IPS-18c (cell line): ENCODE measurements around the gene LARGE1.

Experiments
- H3K4me3 ChIP-seq: 2 replicates; pipeline ENCODE4 v1.7.0; 2013; ENCODE audit warnings: low read depth, mild to moderate bottlenecking, low read length, moderate library complexity; ENCODE audit not compliant: insufficient read depth
- H3K9me3 ChIP-seq: one replicate; pipeline ENCODE4 v1.6.1; 2013; ENCODE audit warnings: mild to moderate bottlenecking, low read length, moderate library complexity; ENCODE audit not compliant: control insufficient read depth, insufficient read depth

The LARGE1 gene

DNA sequence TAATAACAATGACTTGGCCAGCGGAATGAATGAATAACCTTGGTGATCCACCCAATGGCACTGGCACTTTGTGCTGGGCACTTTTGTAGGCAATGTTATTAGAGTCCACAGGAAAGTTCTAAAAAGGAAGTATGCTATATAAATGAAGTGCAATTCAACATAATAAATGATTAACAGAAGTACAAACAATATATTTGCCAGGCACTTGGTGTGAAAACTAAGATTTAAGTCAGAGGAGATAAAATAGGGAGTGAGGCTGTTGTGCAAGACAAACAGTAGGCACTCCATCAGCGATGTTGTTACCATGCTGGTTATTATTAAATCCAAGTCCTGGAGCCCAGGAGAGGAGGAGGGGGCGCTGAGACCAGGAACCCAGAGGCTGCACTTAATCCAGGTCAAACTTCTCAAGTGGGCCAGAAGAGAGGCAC is 173.8 kb downstream of the LARGE1 start:
- H3K4me3 ChIP-seq, result no peak overlapping the region

DNA sequence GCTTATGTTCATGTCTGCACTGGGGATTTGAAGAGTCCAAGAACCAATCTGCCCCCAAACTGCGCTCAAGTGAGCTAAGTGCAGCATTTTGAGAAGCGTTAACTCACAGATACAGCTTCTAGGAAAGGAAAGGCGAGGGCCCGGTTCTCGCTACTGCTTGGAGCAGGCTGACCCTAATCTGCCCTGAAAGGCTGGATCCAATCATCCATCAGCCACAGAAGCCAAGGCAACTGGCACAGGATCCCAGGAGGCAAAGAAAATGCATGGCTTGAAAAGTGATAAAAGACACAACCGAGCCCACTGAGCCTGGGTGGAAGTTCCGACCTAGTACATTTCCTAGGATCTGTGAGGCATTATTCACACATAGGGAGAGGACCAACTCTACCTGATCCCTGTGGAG is 174.8 kb downstream of the LARGE1 start:
- H3K9me3 ChIP-seq, result peaks cover 5% of the 10 kb centered on the region

More for the DNA sequence above, 173.8 kb downstream of the LARGE1 start:
- H3K9me3 ChIP-seq, result peaks cover 5% of the 10 kb centered on the region

DNA sequence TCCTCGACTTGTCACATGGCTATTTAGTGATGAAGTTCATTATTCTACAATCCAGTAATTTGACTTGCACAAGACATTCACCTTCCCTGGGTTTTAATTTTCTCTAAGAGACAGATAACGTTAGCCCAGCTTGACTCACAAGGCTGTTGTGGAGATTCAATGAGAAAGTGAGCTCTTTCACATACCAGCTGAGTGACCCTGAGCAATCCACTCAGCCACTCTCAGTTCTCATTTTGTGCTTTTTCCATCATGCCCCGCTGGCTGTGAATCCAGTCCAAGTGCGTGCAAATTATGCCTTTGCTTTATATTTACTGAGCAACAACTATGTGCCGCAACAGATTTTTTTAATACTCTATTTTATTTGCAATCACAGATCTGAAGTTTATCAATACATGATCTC is 176.5 kb downstream of the LARGE1 start:
- peaks cover 5% of the 10 kb centered on the region for H3K9me3 ChIP-seq
- H3K4me3 ChIP-seq, result no peak overlapping the region

More for the DNA sequence above, 174.8 kb downstream of the LARGE1 start:
- H3K4me3 ChIP-seq, result no peak overlapping the region

DNA sequence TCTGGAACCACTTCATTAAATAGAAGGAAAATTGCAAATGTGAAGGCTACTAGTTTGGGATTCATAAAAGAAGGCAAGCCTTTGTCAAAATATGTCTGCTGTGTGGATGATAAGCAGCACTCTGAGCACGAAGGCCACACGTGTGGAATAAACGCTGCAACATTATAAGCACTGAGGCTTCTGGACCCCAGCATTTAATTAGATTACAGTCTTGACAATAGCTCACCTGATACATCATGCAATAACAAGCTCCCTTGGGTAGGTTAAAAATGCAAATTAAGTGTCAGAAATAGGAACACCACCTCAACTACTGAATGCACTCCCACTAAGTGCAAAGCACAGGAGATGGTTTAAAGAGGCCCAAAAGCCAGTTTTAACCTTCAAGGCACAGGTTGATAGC is 179.3 kb downstream of the LARGE1 start:
- Histone ChIP-seq H3K4me3 (no peak overlapping the region), H3K9me3 (peaks cover 3% of the 10 kb centered on the region)

DNA sequence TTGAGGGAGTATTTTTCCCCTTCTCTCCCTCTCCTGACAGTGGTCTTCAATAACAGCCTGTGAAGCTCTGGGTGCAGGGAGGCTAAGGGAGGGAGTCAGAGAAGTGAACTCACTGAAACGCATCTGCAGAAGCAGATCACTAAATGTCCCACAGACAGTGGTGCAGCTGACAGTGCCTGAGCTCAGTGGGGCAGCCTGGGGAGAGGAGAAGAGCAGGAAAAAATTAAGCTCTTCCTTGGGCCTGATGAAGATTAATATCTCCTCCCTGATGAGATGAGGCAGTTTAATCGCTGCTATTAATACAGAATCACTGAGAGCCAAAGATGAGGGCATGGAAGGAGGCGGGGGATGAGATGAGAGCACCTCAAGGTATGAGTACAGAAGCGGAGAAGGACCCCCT is 180.8 kb downstream of the LARGE1 start:
- Histone ChIP-seq H3K9me3 (no peaks in the 10 kb centered on the region), H3K4me3 (no peak overlapping the region)

DNA sequence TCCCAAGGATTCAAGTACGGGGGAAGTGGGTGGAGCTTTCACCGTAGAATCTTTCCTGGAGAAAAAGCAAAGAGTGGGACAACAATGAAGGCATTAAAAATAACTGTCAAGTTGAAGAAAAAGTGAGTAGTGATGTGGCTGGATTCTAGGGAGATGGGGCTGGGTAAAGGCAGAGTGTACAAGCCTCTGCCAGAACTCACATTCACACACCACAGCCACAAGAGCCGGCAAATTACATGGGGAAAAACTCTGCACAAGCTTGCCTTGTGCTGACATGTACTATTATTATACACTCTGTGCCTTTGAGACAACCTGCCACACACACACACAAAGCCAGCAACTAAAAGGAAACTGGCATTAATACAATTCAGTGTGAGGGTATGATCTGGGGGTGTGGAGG is 182.6 kb downstream of the LARGE1 start:
- no peak overlapping the region for H3K4me3 ChIP-seq
- no peaks in the 10 kb centered on the region for H3K9me3 ChIP-seq

DNA sequence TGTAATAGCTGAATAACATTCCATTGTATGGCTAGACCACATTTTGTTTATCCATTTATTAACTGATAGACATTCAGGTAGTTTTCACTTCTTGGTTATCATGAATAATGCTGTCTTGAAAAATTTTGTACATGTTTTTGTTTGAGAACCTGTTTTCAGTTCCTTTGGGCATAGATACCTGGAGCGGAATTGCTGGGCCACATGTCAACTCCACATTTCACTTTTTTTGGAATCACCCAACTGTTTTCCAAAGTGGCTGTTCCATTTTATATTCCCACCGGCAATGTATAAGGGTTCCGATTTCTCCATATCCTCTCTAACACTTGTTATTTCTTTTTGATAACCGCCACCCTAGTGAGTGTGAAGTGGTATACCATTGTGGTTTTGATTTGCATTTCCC is 184.3 kb downstream of the LARGE1 start:
- H3K4me3 ChIP-seq, result no peak overlapping the region

DNA sequence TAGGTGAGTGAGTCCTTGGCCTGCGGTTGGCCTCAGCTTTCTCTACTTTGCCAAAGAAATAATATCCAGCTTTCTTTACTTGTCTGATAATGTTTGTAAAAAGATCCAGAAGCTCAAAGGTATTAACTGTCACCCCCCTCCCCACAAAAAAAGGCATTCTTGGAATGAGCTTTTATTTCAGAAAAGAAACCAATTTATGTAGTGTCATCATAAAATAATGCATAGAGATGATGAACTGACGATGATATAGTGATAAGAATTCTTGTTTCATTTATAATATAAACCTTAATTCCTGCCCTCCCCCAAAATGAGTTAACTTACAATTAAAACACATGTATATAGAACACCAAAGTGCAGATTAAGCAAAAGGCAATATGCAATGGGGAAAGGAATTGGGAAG is 191.4 kb downstream of the LARGE1 start:
- Histone ChIP-seq H3K9me3 (no peaks in the 10 kb centered on the region), H3K4me3 (no peak overlapping the region)

More for the DNA sequence above, 184.3 kb downstream of the LARGE1 start:
- no peaks in the 10 kb centered on the region for H3K9me3 ChIP-seq

DNA sequence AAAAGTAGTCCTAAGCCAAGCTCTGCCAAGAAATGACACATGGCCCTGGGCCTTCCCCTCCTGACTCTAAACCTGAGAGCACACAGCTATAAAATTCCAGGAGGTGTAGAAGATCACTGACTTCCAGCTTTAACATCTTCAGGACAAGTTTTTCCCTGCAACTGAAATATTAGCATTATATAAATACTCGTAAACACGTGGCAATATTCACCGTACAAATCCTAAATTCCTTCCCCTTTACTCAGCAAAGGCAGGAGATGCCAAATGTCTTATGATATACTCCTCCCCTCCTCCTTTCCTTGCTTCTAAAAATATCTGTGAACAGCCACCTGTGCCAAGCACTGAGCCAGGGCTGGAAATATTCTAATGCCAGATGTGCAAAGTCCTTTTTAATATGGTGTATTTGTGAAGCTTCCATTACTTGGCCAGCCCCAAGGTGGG is 194.0 kb downstream of the LARGE1 start:
- Histone ChIP-seq H3K4me3 (no peak overlapping the region), H3K9me3 (no peaks in the 10 kb centered on the region)

DNA sequence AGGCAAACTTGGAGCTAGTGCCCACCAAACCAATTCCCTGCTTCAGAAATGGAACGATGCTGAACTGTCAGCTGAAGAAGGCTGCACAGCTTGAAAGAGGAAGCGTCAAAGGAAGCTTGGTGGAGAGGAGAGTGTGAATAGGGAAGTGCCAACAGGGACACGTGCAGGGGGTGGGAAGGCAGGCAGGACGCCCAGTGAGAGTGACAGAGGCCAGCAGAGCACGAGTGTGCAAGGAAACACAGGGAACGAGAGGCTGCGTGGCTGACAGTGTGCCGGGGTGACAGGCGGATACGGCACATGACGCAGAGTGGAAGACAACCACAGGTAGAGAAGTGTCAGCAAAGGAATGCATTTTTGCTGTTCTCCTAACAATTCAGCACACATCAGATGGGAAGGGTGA is 196.4 kb downstream of the LARGE1 start:
- no peak overlapping the region for H3K4me3 ChIP-seq

DNA sequence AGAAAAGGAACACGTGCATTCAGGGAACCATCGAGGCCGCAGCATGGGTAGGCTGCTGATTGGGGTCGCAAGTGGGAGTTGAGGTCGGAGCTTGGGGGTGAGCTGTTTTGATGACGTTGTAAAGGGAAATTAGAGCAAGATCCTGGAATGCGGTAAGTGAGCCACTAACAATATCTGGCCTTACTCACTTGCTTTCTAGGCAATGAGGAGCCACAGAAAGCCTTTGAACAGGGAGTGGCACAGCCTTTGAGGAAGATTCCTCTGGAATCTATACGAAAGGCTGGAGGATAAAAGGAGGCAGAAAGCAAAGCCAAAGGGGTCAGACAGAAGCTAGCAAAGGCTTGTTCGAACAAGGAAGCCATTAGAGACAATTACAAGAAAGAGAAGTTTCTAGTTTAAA is 197.5 kb downstream of the LARGE1 start:
- Histone ChIP-seq H3K4me3 (no peak overlapping the region), H3K9me3 (peaks cover 2% of the 10 kb centered on the region)

More for the DNA sequence above, 196.4 kb downstream of the LARGE1 start:
- H3K9me3 ChIP-seq, result peaks cover 2% of the 10 kb centered on the region

DNA sequence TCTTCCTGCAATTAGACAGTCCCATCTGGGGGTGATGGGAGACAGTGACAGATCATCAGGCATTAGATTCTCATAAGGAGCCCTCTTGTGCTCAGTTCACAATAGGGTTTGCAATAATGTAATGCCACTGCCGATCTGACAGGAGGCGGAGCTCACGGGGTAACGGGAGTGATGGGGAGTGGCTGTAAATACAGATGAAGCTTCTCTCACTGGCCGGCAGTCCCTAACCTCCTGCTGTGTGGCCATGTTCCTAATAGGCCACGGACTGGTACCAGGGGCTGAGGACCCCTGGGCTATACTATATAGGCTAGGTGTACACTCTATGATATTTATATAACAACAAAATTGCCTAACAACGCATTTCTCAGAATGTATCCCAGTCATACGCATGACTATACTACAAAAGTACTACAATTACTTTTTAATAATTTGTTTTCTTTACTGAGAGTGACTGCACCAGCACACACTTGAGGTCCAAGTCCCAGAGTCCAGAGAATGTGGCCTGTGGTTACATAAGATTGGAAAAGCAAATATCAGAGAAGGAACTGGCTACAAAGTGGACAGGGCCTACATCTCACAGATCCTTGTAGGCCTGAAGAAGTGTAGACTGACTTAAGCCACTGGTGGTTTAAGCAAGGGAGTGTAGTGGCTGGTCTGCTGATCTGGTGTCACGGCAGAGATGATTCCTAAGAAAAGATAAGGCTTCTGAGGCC is 200.0 kb downstream of the LARGE1 start:
- H3K4me3 ChIP-seq, result no peak overlapping the region

DNA sequence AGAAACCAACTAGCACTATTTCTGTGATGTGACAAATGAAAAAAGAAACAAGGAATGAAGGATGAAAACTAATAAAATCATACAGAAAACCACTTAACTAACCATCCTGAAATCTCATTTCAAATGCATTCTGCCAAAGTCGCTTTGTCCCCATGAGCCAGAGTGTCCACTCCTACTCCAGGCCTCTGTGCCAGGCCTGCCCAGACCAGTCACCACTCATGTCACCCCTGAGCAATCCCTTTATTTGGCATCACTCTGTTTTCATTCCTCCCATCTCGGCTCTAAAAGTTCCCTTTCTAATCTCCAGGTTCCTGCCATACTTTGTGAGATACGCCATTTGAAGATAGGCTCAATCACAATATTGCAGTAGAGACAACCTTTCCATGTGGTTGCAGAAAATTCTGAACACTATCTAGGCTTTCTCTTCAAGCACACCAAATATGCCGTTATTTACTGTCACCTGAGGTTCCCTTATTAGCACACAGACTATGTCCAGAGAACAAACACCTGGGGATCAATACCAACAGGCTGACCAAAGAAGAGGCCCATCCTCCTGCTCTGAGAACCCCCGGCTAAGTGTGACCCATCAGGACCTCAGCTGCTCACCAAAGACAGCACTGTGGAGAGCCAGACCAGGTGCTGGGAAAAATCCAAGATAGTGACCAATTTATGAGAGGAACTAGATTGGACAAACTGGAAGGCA is 202.4 kb downstream of the LARGE1 start:
- peaks cover 2% of the 10 kb centered on the region for H3K9me3 ChIP-seq

More for the DNA sequence above, 200.0 kb downstream of the LARGE1 start:
- peaks cover 2% of the 10 kb centered on the region for H3K9me3 ChIP-seq

DNA sequence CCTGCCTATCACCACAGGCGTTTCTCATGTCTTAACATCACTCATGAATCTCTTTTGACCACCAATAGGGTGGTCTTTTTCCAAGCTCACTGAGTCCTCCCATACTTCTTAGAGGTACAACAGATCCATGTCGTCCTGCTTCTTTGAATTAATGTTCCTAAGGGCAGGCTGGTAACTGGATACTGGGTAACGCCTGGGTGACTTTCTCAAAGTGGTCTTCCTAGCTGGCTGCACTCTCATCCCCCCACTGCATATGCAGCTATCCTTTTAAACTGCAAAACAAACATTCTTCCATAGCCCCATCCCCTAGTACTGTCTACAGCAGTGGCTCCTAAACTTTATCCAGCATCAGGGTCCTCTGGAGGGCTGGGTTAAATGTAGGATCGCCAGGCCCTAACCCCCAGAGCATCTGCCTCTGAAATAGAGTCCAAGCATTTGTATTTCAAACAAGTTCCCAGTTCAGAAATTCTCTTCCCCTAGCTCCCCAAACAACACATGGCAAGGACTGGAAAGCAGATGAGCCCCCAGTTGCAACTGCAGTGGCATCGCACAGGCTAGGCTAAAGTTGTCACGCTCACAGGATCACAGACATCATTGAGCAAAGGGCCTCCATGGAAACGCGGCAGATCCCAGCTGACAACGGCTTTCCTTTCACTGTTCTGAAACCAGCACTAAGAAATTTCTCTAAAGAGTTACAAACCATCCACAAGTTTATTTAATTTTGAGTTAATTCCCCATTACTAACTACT is 204.9 kb downstream of the LARGE1 start:
- H3K4me3 ChIP-seq, result no peak overlapping the region
- peaks cover 2% of the 10 kb centered on the region for H3K9me3 ChIP-seq

More for the DNA sequence above, 202.4 kb downstream of the LARGE1 start:
- no peak overlapping the region for H3K4me3 ChIP-seq

DNA sequence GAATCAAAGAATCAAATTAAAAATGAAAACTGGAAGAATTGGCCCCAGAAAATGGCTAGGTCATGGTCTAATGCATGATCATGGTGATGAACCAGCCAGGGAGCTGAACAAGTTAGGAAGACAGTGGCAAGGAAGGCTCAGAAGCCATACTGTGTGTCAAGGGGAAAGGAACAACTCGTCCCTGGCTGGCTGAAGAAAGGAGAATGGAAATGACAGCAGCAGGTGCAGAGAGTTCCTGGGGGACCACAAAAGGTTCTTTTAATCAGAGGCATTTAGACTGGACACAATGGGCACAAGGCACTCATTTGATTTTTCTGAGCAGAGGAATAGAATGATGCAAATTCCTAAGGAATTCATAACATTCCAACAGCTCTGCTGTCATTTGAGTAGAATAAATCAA is 209.9 kb downstream of the LARGE1 start:
- no peak overlapping the region for H3K4me3 ChIP-seq

DNA sequence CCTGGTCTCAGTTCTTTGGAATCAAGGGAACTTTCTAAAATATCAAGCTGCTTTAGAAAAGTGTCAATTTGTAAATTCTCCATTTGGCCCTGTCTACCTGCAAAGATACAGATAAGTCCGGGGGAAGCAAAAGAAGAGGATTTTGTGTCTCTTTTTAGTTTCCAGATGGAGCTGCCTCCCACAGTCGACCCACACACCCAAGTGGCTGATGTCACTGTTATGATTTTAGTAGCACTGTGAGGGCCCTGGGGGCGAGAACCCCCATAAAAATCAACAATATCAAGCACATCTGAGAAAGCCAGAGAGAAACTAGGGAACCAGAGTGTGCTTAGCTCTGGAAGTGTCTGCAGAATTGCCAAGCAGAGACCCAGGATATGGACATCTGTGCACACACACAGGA is 212.7 kb downstream of the LARGE1 start:
- Histone ChIP-seq H3K4me3 (no peak overlapping the region), H3K9me3 (no peaks in the 10 kb centered on the region)

More for the DNA sequence above, 209.9 kb downstream of the LARGE1 start:
- no peaks in the 10 kb centered on the region for H3K9me3 ChIP-seq

DNA sequence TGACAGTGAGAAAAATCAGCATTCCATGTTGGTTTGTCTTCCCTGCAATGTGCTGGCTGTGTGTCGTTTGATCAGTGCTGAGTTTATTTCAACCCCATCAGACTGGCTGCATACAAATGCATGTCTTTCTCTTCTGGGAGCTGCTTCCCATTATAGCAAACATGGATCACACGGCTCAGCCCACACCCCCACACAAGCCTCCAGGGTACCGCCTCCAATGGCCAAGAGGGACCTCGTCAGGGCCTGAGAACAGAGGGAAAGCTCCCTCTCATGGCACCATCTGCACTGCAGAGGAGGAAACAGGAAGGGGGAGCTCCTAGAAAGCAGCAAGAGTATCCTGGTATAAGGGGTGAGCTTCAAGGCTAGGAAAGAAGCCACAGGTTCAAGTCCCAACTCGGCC is 214.2 kb downstream of the LARGE1 start:
- H3K4me3 ChIP-seq, result no peak overlapping the region
- H3K9me3 ChIP-seq, result no peaks in the 10 kb centered on the region

DNA sequence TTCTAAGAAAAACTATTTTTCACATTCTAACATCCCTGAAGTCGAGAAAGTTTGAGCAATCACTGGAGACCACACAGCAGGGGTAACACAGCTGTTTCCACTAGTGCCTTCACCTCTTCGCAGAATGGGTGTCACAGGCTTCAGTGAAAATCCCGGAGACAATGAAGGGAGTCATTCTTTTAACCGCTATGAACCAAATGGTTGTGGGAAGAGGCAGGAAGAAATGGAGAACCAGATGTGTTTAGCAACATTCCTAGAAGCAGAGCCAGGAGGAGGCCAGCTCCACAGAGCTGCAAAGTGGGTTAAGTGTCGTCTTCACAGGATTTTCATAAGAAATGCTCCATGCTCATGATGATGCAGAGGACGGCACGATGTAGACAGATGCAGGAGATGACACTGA is 221.1 kb downstream of the LARGE1 start:
- no peaks in the 10 kb centered on the region for H3K9me3 ChIP-seq
- no peak overlapping the region for H3K4me3 ChIP-seq
